NT2/D1 (cell line): ENCODE data around the gene CDK14.
"Not testable (repeated sequence)": the region's sequence is repeated elsewhere in the genome, so short reads cannot be mapped to it uniquely, and the experiment has no call there.

Experiments used
- DNase-seq: peaks from one replicate; pipeline ENCODE4 v3.0.0-alpha.2; 2011; ENCODE audit warnings: low read depth, low spot score
- H3K27me3 ChIP-seq: 2 replicates; pipeline ENCODE4 v1.6.0; 2011; ENCODE audit warnings: mild to moderate bottlenecking; ENCODE audit not compliant: insufficient read length, insufficient read depth
- H3K36me3 ChIP-seq: 2 replicates; pipeline ENCODE4 v1.6.1; 2011; ENCODE audit warnings: mild to moderate bottlenecking, low read length, mixed read lengths; ENCODE audit not compliant: insufficient read depth, insufficient read length
- H3K4me1 ChIP-seq: 2 replicates; pipeline ENCODE4 v1.5.1; 2011; ENCODE audit not compliant: insufficient read depth, insufficient read length
- H3K4me3 ChIP-seq: 2 replicates; pipeline ENCODE4 v1.5.1; 2011; ENCODE audit warnings: low read depth; ENCODE audit not compliant: insufficient read length
- H3K9ac ChIP-seq: 2 replicates; pipeline ENCODE4 v1.6.0; 2011; ENCODE audit warnings: low read depth; ENCODE audit not compliant: insufficient read length
- H3K9me3 ChIP-seq: 2 replicates; pipeline ENCODE4 v1.5.1; 2011; ENCODE audit warnings: mild to moderate bottlenecking, low read length; ENCODE audit not compliant: insufficient read depth
- SUZ12 ChIP-seq: IDR thresholded peaks from 2 replicates; pipeline ENCODE4 v1.6.1; 2011; ENCODE audit not compliant: insufficient read length, insufficient read depth; ENCODE audit errors: extremely low read depth
- YY1 ChIP-seq: IDR thresholded peaks from 2 replicates; pipeline ENCODE4 v1.6.1; 2011; ENCODE audit not compliant: insufficient read length, insufficient read depth
- ZNF274 ChIP-seq: IDR thresholded peaks from 2 replicates; pipeline ENCODE4 v1.6.1; 2011; ENCODE audit warnings: mild to moderate bottlenecking, low read depth, low read length

CDK14 gene

DNA sequence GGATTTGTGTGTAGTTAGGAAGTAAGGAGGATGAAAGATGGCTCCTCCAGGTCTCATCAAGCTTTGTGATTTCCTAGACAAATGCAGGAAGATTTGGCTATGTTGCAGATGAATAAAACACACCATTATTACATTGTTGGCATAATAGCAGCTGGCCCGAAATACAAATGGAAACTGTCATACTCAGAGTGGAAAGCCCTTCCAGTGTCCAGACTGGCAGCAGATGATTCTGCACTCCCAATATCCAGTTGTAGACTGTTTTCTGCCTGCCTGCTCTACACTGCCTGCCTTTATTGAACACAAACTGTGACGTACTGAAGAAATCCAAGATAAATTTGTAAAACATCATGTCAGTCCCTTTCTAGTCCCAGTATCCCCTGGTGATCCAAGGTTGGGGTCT, 568.4 kb downstream of the CDK14 start:
- Histone ChIP-seq H3K9ac (no peak overlapping the region), H3K36me3 (no peaks in the 10 kb centered on the region), H3K27me3 (no peaks in the 10 kb centered on the region), H3K4me3 (no peak overlapping the region), H3K9me3 (no peaks in the 10 kb centered on the region), H3K4me1 (no peaks in the 10 kb centered on the region)
- no peak for DNase-seq
- no peak for TF ChIP-seq YY1
- TF ChIP-seq SUZ12, result no peak
- TF ChIP-seq ZNF274, result no peak

DNA sequence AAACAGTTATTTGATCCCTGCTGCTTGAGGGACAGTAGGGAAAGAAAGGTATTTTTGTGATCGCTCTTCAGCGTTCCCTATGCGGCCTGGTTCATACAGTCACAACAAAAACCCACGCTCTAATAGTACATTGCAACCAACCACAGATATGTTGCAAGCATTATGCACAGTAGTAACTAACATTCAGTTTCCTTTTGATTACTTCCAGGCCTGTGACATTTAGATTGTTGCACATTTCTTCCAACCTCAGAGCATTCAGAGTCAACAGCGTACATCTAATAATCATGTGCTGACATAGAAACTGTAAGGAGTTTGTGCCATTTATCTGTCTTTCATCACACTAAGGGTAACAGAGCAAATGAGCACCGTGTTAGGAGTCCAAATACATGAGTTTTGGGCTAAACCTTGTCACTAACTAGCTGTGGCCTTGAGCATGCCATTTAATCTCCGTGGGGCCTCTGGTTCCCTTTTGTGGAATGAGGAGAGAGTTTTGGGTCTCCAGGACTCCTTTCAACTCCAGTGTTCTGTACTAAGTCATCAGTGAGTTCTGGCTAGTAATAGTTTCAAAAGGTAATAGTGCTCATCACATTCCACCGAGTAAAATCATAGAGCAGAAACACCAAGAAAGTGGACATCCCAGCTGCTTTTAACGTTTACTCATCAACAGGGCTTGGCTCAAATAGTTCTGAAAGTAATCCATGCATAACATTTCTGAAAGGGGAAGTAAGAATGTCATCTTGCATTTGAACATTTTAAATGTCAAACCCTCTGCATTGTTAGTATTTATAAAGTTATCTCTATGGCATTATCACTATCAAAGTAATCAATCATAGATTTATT, 569.1 kb downstream of the CDK14 start:
- no peaks in the 10 kb centered on the region for H3K27me3 ChIP-seq
- H3K4me1 ChIP-seq, result no peaks in the 10 kb centered on the region
- no peak overlapping the region for H3K4me3 ChIP-seq
- TF ChIP-seq SUZ12 (no peak), YY1 (no peak), ZNF274 (no peak)
- no peak for DNase-seq
- H3K9ac ChIP-seq, result no peak overlapping the region
- H3K36me3 ChIP-seq, result no peaks in the 10 kb centered on the region
- H3K9me3 ChIP-seq, result no peaks in the 10 kb centered on the region

DNA sequence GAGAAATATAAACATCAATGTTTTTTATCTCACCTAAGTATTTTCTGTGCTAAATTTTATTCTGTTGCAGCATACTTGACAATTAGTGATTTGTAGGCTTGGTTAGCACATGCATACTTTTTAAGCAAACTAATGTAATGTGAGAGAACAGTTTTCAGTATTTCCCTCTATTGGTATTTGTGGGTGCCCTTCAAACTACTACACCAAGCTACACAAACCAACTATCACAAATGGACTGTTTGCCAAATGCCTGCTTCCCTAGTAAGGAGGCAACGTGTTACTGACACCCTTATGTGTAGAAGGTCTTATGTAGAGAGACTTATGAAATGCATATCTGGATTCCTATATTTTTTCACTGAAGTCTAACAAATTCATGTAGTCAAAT, 569.7 kb downstream of the CDK14 start:
- no peak for DNase-seq
- Histone ChIP-seq H3K27me3 (no peaks in the 10 kb centered on the region), H3K36me3 (no peaks in the 10 kb centered on the region), H3K9ac (no peak overlapping the region), H3K4me3 (no peak overlapping the region), H3K4me1 (no peaks in the 10 kb centered on the region), H3K9me3 (no peaks in the 10 kb centered on the region)
- TF ChIP-seq SUZ12 (no peak), YY1 (no peak), ZNF274 (no peak)

DNA sequence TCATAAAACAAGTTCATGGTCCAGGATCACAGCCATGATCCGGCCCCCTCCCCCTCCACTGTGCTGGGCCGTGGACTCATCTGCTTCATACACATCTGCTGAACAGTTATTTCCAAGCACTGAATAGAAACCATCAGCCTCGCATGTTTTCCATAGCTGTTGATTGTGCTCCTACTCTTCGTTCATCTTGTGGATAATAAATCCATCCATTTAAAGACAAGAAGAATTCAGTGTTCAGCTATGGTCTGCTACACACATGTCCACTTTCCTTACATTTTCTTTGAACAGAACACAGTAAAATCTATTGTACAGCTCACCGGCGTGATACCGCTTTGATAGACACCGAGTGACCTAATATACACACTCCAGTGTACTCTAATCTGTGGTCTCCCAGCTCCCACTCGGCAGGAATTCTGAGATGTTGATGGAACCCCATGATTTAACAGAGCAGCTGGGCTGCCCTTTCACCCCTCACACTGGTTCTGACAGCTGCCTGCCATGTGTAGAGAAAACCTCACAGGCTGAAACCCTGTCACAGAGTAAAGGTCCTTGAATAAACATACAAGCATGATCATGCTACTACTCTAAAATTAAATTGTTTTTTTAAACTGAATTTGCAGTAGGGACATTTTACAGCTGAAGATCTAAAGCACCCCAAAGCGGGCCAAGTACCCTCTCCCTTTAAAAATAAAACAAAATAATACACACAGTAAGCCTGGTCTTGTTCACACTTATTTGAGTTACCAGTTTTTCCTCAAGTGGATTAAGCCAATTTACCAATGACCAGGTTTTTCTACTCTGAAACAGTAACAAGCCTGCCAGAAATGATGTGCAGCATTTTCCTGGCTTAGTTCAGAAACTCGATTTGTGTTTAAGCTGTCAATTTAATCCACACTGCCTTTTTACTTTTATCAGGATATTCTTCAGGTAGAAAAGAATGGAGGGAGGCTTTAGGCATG, 573.0 kb downstream of the CDK14 start:
- Histone ChIP-seq H3K4me1 (no peaks in the 10 kb centered on the region), H3K27me3 (no peaks in the 10 kb centered on the region), H3K9me3 (no peaks in the 10 kb centered on the region), H3K9ac (no peak overlapping the region), H3K36me3 (no peaks in the 10 kb centered on the region), H3K4me3 (no peak overlapping the region)
- TF ChIP-seq SUZ12, result no peak
- TF ChIP-seq ZNF274, result no peak
- TF ChIP-seq YY1, result no peak
- DNase-seq, result no peak

DNA sequence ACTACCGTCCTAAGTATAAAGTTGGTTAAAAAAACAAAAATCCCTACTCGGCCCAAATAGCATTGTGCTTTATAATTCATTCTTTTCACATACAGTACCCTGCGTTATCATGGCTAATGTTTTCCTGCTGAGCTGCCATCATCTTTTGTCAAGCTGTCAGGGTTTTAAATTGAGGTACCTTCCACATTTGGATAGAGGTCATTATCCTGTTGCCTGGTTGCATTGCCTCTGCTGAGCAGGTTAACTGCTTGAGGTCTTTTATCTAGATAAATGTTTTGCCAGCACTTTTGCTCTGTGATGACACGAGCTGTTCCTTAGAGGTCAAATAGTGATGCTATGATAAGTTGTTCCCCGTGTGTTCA, 573.7 kb downstream of the CDK14 start:
- peak; percentile 13 for DNase-seq
- no peaks in the 10 kb centered on the region for H3K36me3 ChIP-seq
- no peak overlapping the region for H3K9ac ChIP-seq
- H3K27me3 ChIP-seq, result no peaks in the 10 kb centered on the region
- no peak overlapping the region for H3K4me3 ChIP-seq
- H3K9me3 ChIP-seq, result no peaks in the 10 kb centered on the region
- TF ChIP-seq ZNF274 (no peak), YY1 (no peak), SUZ12 (no peak)
- H3K4me1 ChIP-seq, result no peaks in the 10 kb centered on the region

DNA sequence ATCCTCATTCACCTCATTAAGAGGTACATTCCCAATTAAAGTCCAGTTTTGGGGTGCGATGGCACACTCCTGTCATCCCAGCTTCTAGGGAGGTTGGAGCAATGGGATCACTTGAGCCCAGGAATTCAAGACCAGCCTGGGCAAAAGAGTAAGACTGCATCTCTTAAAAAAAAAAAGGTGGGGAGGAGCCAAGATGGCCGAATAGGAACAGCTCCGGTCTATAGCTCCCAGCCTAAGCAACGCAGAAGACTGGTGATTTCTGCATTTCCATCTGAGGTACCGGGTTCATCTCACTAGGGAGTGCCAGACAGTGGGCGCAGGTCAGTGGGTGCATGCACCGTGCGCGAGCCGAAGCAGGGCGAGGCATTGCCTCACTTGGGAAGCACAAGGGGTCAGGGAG, 577.1 kb downstream of the CDK14 start:
- DNase-seq, H3K4me3 ChIP-seq, H3K9ac ChIP-seq, H3K9me3 ChIP-seq, H3K27me3 ChIP-seq, H3K36me3 ChIP-seq, H3K4me1 ChIP-seq: not testable (repeated sequence)

DNA sequence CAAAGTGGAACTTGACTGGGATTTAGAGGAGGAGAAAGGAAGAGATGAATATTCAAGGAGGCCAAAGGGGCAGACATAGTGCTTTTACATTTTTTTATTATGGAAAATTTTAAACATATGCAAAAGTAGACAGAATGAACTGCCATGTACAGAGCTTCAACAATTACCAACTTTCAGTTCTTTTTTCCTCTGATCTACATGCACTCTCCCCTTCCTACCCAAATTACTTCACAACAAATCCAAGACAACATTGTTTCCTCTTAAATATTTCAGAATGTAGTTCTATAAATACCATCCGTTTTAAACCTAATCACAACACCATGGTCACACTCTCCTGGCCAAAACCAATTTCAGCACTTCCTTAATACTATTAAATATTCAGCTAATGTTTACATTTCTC, 584.6 kb downstream of the CDK14 start:
- H3K9ac ChIP-seq, result no peak overlapping the region
- H3K9me3 ChIP-seq, result no peaks in the 10 kb centered on the region
- H3K27me3 ChIP-seq, result no peaks in the 10 kb centered on the region
- no peak for DNase-seq
- no peak overlapping the region for H3K4me3 ChIP-seq
- H3K36me3 ChIP-seq, result no peaks in the 10 kb centered on the region
- TF ChIP-seq SUZ12 (no peak), YY1 (no peak), ZNF274 (no peak)
- H3K4me1 ChIP-seq, result no peaks in the 10 kb centered on the region
